ENCODE measurements around the gene SLC22A17. TPM values are rescaled to one million over a fixed set of nuclear protein-coding genes. Genes with fewer than 3 reads are reported as not detected.

SLC22A17 gene
- total and polyA plus RNA-seq, 2 of the 13 experiments (the other 11 are each of a cell fraction or from before 2014, with no cell fraction given): 0.95 to 1.1 TPM

GRCh38 chr14:23299211-23299957 lies 53.3 kb downstream of the SLC22A17 start:
- WGBS (ENCODE audit: low lambda C conversion rate): 95% methylated on average over 2 of the region's 2 CpGs
- ATAC-seq: no peak
- DNase-seq (ENCODE audit: low spot score): peak; percentile 87
- no peak overlapping the region for H3K4me3 ChIP-seq (replicated peaks in 1 of 3; ENCODE audit: insufficient read depth in 1 of 3, low read depth in 2 of 3, low read length in 3 of 3)
- no peak overlapping the region for H2AFZ ChIP-seq (ENCODE audit: low read length)
- peak; percentile 68 for FAIRE-seq
- H3K9ac ChIP-seq (ENCODE audit: insufficient read depth, low read depth, low read length): no peak overlapping the region
- no peaks in the 10 kb centered on the region for H3K9me3 ChIP-seq (ENCODE audit: low read length)
- H4K20me1 ChIP-seq (ENCODE audit: insufficient read depth, low read length): no peaks in the 10 kb centered on the region
- no peaks in the 10 kb centered on the region; a peak in 1 of 5 replicates for H3K27me3 ChIP-seq (ENCODE audit: control insufficient read depth in 1 of 2, insufficient read depth in 2 of 2, low read length in 2 of 2)
- no TSS peak for BruUV-seq (replicated peaks)
- peaks cover 50% of the 10 kb centered on the region for H3K4me1 ChIP-seq (ENCODE audit: insufficient read depth, low read length)
- ChIA-PET CTCF (ENCODE audit: low intra/inter-chr PET ratio, low total read pairs) (interaction anchor here (1.0 to 2.4 kb wide), 4 partner anchors 21 to 178 kb away, joined by 3 to 17 read pairs (median 8); no protein-coding TSS in a partner anchor), POLR2A (interaction anchor here (0.6 to 18.7 kb wide), 5 partner anchors 14 to 230 kb away, joined by 3 to 1053 read pairs (median 3); partner anchors contain the start of genes HOMEZ and PABPN1)
- intact Hi-C loops (cut with micrococcal nuclease; ENCODE audit: unreplicated experiment): loop anchor here (1.0 to 5.0 kb wide), 2 partner anchors 34 to 177 kb away; no protein-coding TSS in a partner anchor
- H3K79me2 ChIP-seq (ENCODE audit: insufficient read depth, low read length): peaks cover 4% of the 10 kb centered on the region
- peak overlapping the region; percentile 99; the same call in 1 of the 2 replicates for H3K4me2 ChIP-seq (ENCODE audit: low read depth, low read length)
- in situ Hi-C loops (cut with HindIII; ENCODE audit: extremely low pct_ligation_motif_present, low pct_unique_long_range_greater_than_20kb): loop anchor here (5.0 kb wide), 1 partner anchor 37 kb away; no protein-coding TSS in a partner anchor
- peak overlapping the region; percentile 12 for H3K27ac ChIP-seq (ENCODE audit: extremely low read length, insufficient read depth, low read length)
- peaks cover 3% of the 10 kb centered on the region in 2 experiments; a peak in 1 of 5 replicates for H3K36me3 ChIP-seq (replicated peaks in 1 of 2; ENCODE audit: control insufficient read depth in 1 of 2, insufficient read depth in 2 of 2, low read length in 2 of 2)
- TF ChIP-seq GATAD2A (CRISPR knock-in tag; IDR thresholded peaks at IDR 0.05) (peak; percentile 55), ZUFSP (CRISPR knock-in tag; IDR thresholded peaks at IDR 0.05; ENCODE audit: borderline replicate concordance) (no peak), ZBTB42 (CRISPR knock-in tag; IDR thresholded peaks at IDR 0.05) (peak; percentile 17; the same call in 1 of the 2 replicates), ZNF746 (CRISPR knock-in tag; IDR thresholded peaks at IDR 0.05) (no peak), ZFP36 (IDR thresholded peaks at IDR 0.05; ENCODE audit: borderline replicate concordance, low read depth, low read length, partially characterized antibody) (no peak), CHD4 (IDR thresholded peaks at IDR 0.05; ENCODE audit: borderline replicate concordance, low read length) (peak; percentile 55; the same call in 1 of the 2 replicates), ZNF775 (CRISPR knock-in tag; IDR thresholded peaks at IDR 0.05; ENCODE audit: borderline replicate concordance) (no peak), IKZF5 (CRISPR knock-in tag; IDR thresholded peaks at IDR 0.05) (0 out of 2 replicates have a peak, but pooled peaks have one; percentile 38), ZNF136 (CRISPR knock-in tag; IDR thresholded peaks at IDR 0.05; ENCODE audit: low read depth) (0 out of 2 replicates have a peak, but pooled peaks have one; percentile 45), NFE2 (CRISPR knock-in tag; IDR thresholded peaks at IDR 0.05) (no peak), MLLT10 (CRISPR knock-in tag; IDR thresholded peaks at IDR 0.05) (no peak), ZNF124 (CRISPR knock-in tag; IDR thresholded peaks at IDR 0.05) (0 out of 2 replicates have a peak, but pooled peaks have one; percentile 53), JARID2 (CRISPR knock-in tag; IDR thresholded peaks at IDR 0.05; ENCODE audit: insufficient replicate concordance) (peak; percentile 61), TOPORS (CRISPR knock-in tag; IDR thresholded peaks at IDR 0.05) (no peak), KLF13 (CRISPR knock-in tag; IDR thresholded peaks at IDR 0.05) (no peak), ZNF850 (CRISPR knock-in tag; conservative IDR thresholded peaks at IDR 0.05) (no peak), SMC3 (IDR thresholded peaks at IDR 0.05; ENCODE audit: low read length) (peak; percentile 68), CTCF (CRISPR knock-in tag; IDR thresholded peaks at IDR 0.05) (peak; percentile 67)
- TF ChIP-seq, protein P1, sequence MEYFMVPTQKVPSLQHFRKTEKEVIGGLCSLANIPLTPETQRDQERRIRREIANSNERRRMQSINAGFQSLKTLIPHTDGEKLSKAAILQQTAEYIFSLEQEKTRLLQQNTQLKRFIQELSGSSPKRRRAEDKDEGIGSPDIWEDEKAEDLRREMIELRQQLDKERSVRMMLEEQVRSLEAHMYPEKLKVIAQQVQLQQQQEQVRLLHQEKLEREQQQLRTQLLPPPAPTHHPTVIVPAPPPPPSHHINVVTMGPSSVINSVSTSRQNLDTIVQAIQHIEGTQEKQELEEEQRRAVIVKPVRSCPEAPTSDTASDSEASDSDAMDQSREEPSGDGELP (IDR thresholded peaks at IDR 0.05; ENCODE audit: borderline replicate concordance, low read depth): no peak
